MM.1S (cell line): Measurements from ENCODE around the gene PPARD.

ENCODE experiments used
- DNase-seq: peaks from one replicate; pipeline ENCODE4 v3.0.0-alpha.2; 2015
- H2AFZ ChIP-seq: fragments of 300-600 bp; sonication (generic); 2 replicates; pipeline ENCODE4 v1.6.0; 2016; ENCODE audit warnings: antibody characterized with exemption, low read length
- H3F3A ChIP-seq: fragments of 300-600 bp; sonication (generic); 2 replicates; pipeline ENCODE4 v1.6.1; 2016; ENCODE audit warnings: mild to moderate bottlenecking, antibody characterized with exemption, low read length, moderate library complexity, mixed read lengths; ENCODE audit not compliant: insufficient read depth
- H3K27ac ChIP-seq: fragments of 300-600 bp; sonication (generic); 2 replicates; pipeline ENCODE4 v1.5.1; 2016; ENCODE audit warnings: mild to moderate bottlenecking, low read length
- H3K27me3 ChIP-seq: fragments of 300-600 bp; sonication (generic); replicated peaks from 2 replicates; pipeline ENCODE4 v1.6.0; 2016; ENCODE audit warnings: low read length; ENCODE audit not compliant: insufficient read depth
- H3K36me3 ChIP-seq: fragments of 300-600 bp; sonication (generic); replicated peaks from 2 replicates; pipeline ENCODE4 v1.6.1; 2016; ENCODE audit warnings: mild to moderate bottlenecking, low read length, mixed read lengths; ENCODE audit not compliant: insufficient read depth
- H3K4me1 ChIP-seq: fragments of 300-600 bp; sonication (generic); 2 replicates; pipeline ENCODE4 v1.6.1; 2016; ENCODE audit warnings: low read length, mixed read lengths
- H3K4me2 ChIP-seq: fragments of 300-600 bp; sonication (generic); 2 replicates; pipeline ENCODE4 v1.6.0; 2016; ENCODE audit warnings: low read depth, low read length
- H3K4me3 ChIP-seq: fragments of 300-600 bp; sonication (generic); 2 replicates; pipeline ENCODE4 v1.5.1; 2016; ENCODE audit warnings: low read length, mixed read lengths
- H3K79me2 ChIP-seq: fragments of 300-600 bp; sonication (generic); 2 replicates; pipeline ENCODE4 v1.6.1; 2016; ENCODE audit warnings: mixed run types, low read length, mixed read lengths
- H3K9ac ChIP-seq: fragments of 300-600 bp; sonication (generic); 2 replicates; pipeline ENCODE4 v1.6.1; 2016; ENCODE audit warnings: low read length, mixed read lengths
- H3K9me2 ChIP-seq: fragments of 300-600 bp; sonication (generic); replicated peaks from 2 replicates; pipeline ENCODE4 v1.6.1; 2016; ENCODE audit warnings: mild to moderate bottlenecking, low read length, mixed read lengths; ENCODE audit not compliant: insufficient read depth
- H3K9me3 ChIP-seq: fragments of 300-600 bp; sonication (generic); replicated peaks from 2 replicates; pipeline ENCODE4 v1.6.1; 2016; ENCODE audit warnings: mild to moderate bottlenecking, low read length, mixed read lengths; ENCODE audit not compliant: insufficient read depth
- H4K20me1 ChIP-seq: fragments of 300-600 bp; sonication (generic); 2 replicates; pipeline ENCODE4 v1.6.1; 2016; ENCODE audit warnings: mild to moderate bottlenecking, low read length, moderate library complexity, mixed read lengths; ENCODE audit not compliant: insufficient read depth
- CTCF ChIP-seq: fragments of 300-600 bp; sonication (generic); IDR thresholded peaks from 2 replicates; pipeline ENCODE4 v1.5.1; 2016; ENCODE audit warnings: antibody characterized with exemption, low read length, mixed read lengths
- EZH2 ChIP-seq: fragments of 300-600 bp; sonication (generic); optimal IDR thresholded peaks from 2 replicates; pipeline ENCODE3; 2017; ENCODE audit warnings: low read depth, mild to moderate bottlenecking, antibody characterized with exemption, low read length, mixed read lengths
- EZH2phosphoT487 ChIP-seq: fragments of 300-600 bp; sonication (generic); IDR thresholded peaks from 2 replicates; pipeline ENCODE4 v1.6.1; 2018; ENCODE audit warnings: antibody characterized with exemption, low read length

The PPARD gene

GRCh38 chr6:35409245-35409644 lies 66.9 kb downstream of the PPARD start:
- TF ChIP-seq CTCF: no peak

GRCh38 chr6:35410131-35410530 lies 67.8 kb downstream of the PPARD start:
- no peaks in the 10 kb centered on the region for H3K27me3 ChIP-seq
- H3F3A ChIP-seq: no peaks in the 10 kb centered on the region
- H3K9ac ChIP-seq: no peak overlapping the region
- DNase-seq: no peak
- H3K4me2 ChIP-seq: no peak overlapping the region
- H3K4me3 ChIP-seq: no peak overlapping the region
- no peaks in the 10 kb centered on the region for H3K9me2 ChIP-seq
- H3K79me2 ChIP-seq: no peaks in the 10 kb centered on the region
- no peaks in the 10 kb centered on the region for H3K4me1 ChIP-seq
- no peak for TF ChIP-seq EZH2phosphoT487
- no peaks in the 10 kb centered on the region for H3K36me3 ChIP-seq
- H2AFZ ChIP-seq: no peak overlapping the region
- no peaks in the 10 kb centered on the region for H3K9me3 ChIP-seq
- H4K20me1 ChIP-seq: no peaks in the 10 kb centered on the region
- no peak overlapping the region for H3K27ac ChIP-seq

More at GRCh38 chr6:35409245-35409644, 66.9 kb downstream of the PPARD start:
- H3K27me3 ChIP-seq: no peaks in the 10 kb centered on the region
- H3K79me2 ChIP-seq: no peaks in the 10 kb centered on the region
- no peaks in the 10 kb centered on the region for H3F3A ChIP-seq
- no peak overlapping the region for H3K4me2 ChIP-seq
- H3K9me3 ChIP-seq: no peaks in the 10 kb centered on the region
- no peak for DNase-seq
- no peak overlapping the region for H3K27ac ChIP-seq
- no peaks in the 10 kb centered on the region for H3K9me2 ChIP-seq
- no peak overlapping the region for H3K9ac ChIP-seq
- H4K20me1 ChIP-seq: no peaks in the 10 kb centered on the region
- H3K4me3 ChIP-seq: no peak overlapping the region
- H3K36me3 ChIP-seq: no peaks in the 10 kb centered on the region
- H3K4me1 ChIP-seq: no peaks in the 10 kb centered on the region
- H2AFZ ChIP-seq: no peak overlapping the region

- H3K36me3 ChIP-seq: no peaks in the 10 kb centered on the region
- H3K79me2 ChIP-seq: no peaks in the 10 kb centered on the region
- H3K4me1 ChIP-seq: no peaks in the 10 kb centered on the region
- H3K27me3 ChIP-seq: no peaks in the 10 kb centered on the region
- H3K9me3 ChIP-seq: no peaks in the 10 kb centered on the region
- H3K9ac ChIP-seq: no peak overlapping the region
- no peak overlapping the region for H3K4me2 ChIP-seq
- no peaks in the 10 kb centered on the region for H4K20me1 ChIP-seq
- H2AFZ ChIP-seq: no peak overlapping the region
- no peak for DNase-seq
- H3K27ac ChIP-seq: no peak overlapping the region
- no peak for TF ChIP-seq EZH2
- no peak for TF ChIP-seq EZH2phosphoT487
- no peak for TF ChIP-seq CTCF
- no peak overlapping the region for H3K4me3 ChIP-seq
- H3K9me2 ChIP-seq: no peaks in the 10 kb centered on the region
- H3F3A ChIP-seq: no peaks in the 10 kb centered on the region
These were observed 68.7 kb downstream of the PPARD start for GRCh38 chr6:35411066-35411465.

GRCh38 chr6:35412102-35412501 lies 69.7 kb downstream of the PPARD start:
- no peaks in the 10 kb centered on the region for H3K36me3 ChIP-seq
- no peak for TF ChIP-seq EZH2phosphoT487
- no peak for TF ChIP-seq CTCF
- TF ChIP-seq EZH2: no peak

More at GRCh38 chr6:35412102-35412501, 69.7 kb downstream of the PPARD start:
- H2AFZ ChIP-seq: no peak overlapping the region
- no peaks in the 10 kb centered on the region for H3K9me2 ChIP-seq
- H3K9me3 ChIP-seq: no peaks in the 10 kb centered on the region
- H3K79me2 ChIP-seq: no peaks in the 10 kb centered on the region
- no peaks in the 10 kb centered on the region for H4K20me1 ChIP-seq
- DNase-seq: no peak
- no peak overlapping the region for H3K4me2 ChIP-seq
- H3K9ac ChIP-seq: no peak overlapping the region
- no peaks in the 10 kb centered on the region for H3K4me1 ChIP-seq
- no peak overlapping the region for H3K27ac ChIP-seq
- H3F3A ChIP-seq: no peaks in the 10 kb centered on the region
- no peaks in the 10 kb centered on the region for H3K27me3 ChIP-seq
- no peak overlapping the region for H3K4me3 ChIP-seq
